Measurements from ENCODE around the gene NOL4L.

DNA sequence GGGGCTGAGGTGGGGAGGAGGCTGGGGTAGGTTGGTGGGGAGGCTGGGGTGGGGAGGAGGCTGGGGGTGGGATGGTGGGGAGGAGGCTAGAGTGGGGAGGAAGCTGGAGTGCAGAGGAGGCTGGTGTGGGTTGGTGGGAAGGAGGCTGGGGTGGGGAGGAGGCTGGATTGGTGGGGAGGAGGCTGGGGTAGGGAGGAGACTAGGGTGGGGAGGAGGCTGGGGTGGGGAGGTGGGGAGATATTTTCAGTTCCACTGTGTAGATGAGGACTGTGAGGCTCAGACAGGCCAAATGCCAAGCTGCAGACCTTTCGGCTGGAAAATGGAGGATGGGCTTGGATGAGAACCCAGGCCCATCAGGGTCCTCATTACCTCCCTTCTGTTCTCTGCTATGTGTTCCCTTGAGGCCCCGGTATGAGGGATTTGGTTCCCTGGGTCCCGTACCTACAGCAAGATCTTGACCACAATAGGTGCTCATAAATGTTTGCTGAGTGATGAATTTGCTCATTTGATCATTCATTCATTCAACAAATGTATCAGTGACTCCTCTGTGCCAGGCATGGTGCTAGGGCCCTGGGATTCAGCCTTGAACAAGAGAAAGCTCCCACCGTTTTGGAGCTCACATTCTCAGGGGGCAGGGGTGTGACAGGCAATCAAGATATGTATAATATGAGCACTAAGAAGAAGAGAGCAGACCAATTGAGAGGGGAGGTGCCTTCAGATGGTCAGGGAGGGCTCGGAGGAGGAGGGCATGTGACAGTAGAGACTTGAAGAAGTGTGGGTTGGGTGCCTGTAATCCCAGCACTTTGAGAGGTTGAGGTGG, 36.1 kb upstream of the NOL4L start:
- TF ChIP-seq POLR2A (IDR thresholded peaks at IDR 0.05): no peak
- TF ChIP-seq, protein P1, sequence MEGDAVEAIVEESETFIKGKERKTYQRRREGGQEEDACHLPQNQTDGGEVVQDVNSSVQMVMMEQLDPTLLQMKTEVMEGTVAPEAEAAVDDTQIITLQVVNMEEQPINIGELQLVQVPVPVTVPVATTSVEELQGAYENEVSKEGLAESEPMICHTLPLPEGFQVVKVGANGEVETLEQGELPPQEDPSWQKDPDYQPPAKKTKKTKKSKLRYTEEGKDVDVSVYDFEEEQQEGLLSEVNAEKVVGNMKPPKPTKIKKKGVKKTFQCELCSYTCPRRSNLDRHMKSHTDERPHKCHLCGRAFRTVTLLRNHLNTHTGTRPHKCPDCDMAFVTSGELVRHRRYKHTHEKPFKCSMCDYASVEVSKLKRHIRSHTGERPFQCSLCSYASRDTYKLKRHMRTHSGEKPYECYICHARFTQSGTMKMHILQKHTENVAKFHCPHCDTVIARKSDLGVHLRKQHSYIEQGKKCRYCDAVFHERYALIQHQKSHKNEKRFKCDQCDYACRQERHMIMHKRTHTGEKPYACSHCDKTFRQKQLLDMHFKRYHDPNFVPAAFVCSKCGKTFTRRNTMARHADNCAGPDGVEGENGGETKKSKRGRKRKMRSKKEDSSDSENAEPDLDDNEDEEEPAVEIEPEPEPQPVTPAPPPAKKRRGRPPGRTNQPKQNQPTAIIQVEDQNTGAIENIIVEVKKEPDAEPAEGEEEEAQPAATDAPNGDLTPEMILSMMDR (IDR thresholded peaks at IDR 0.05): no peak
- no peak for TF ChIP-seq EP300 (IDR thresholded peaks at IDR 0.05)
